IPS-18c (cell line): ENCODE data around the gene SLC6A13.
"Not testable (repeated sequence)": the region's sequence is repeated elsewhere in the genome, so short reads cannot be mapped to it uniquely, and the experiment has no call there.

Experiments used
- H3K4me3 ChIP-seq: 2 replicates; pipeline ENCODE4 v1.7.0; 2013; ENCODE audit warnings: low read depth, mild to moderate bottlenecking, low read length, moderate library complexity; ENCODE audit not compliant: insufficient read depth
- H3K9me3 ChIP-seq: one replicate; pipeline ENCODE4 v1.6.1; 2013; ENCODE audit warnings: mild to moderate bottlenecking, low read length, moderate library complexity; ENCODE audit not compliant: control insufficient read depth, insufficient read depth

The SLC6A13 gene

GRCh38 chr12:197347-197746 is 65.3 kb downstream of the SLC6A13 start:
- Histone ChIP-seq H3K4me3 (no peak overlapping the region), H3K9me3 (no peaks in the 10 kb centered on the region)

GRCh38 chr12:196436-196835 is 66.2 kb downstream of the SLC6A13 start:
- Histone ChIP-seq H3K9me3 (no peaks in the 10 kb centered on the region), H3K4me3 (no peak overlapping the region)

GRCh38 chr12:195951-196350 is 66.7 kb downstream of the SLC6A13 start:
- Histone ChIP-seq H3K4me3 (no peak overlapping the region), H3K9me3 (no peaks in the 10 kb centered on the region)

- no peak overlapping the region for H3K4me3 ChIP-seq
- H3K9me3 ChIP-seq, result no peaks in the 10 kb centered on the region
These were observed 67.5 kb downstream of the SLC6A13 start for GRCh38 chr12:195156-195555.

- Histone ChIP-seq H3K9me3 (peaks cover 2% of the 10 kb centered on the region), H3K4me3 (no peak overlapping the region)
These were observed 68.4 kb downstream of the SLC6A13 start for GRCh38 chr12:194276-194675.

GRCh38 chr12:193261-193660 is 69.4 kb downstream of the SLC6A13 start:
- H3K4me3 ChIP-seq, result no peak overlapping the region

GRCh38 chr12:191541-191940 is 71.1 kb downstream of the SLC6A13 start:
- Histone ChIP-seq H3K9me3 (peaks cover 2% of the 10 kb centered on the region), H3K4me3 (no peak overlapping the region)

More at GRCh38 chr12:193261-193660, 69.4 kb downstream of the SLC6A13 start:
- H3K9me3 ChIP-seq, result peaks cover 2% of the 10 kb centered on the region

- no peak overlapping the region for H3K4me3 ChIP-seq
- H3K9me3 ChIP-seq, result peaks cover 2% of the 10 kb centered on the region
These were observed 71.8 kb downstream of the SLC6A13 start for GRCh38 chr12:190881-191280.

- Histone ChIP-seq H3K9me3 (peaks cover 2% of the 10 kb centered on the region), H3K4me3 (no peak overlapping the region)
These were observed 73.0 kb downstream of the SLC6A13 start for GRCh38 chr12:189622-189962.

- H3K4me3 ChIP-seq, result peak overlapping the region; percentile 77
These were observed 73.6 kb downstream of the SLC6A13 start for GRCh38 chr12:188910-189621.

GRCh38 chr12:187986-188909 is 74.4 kb downstream of the SLC6A13 start:
- not testable (repeated sequence) for H3K9me3 ChIP-seq
- peak overlapping the region; percentile 77 for H3K4me3 ChIP-seq

More at GRCh38 chr12:188910-189621, 73.6 kb downstream of the SLC6A13 start:
- H3K9me3 ChIP-seq, result peaks cover 2% of the 10 kb centered on the region

GRCh38 chr12:186006-186625 is 76.5 kb downstream of the SLC6A13 start:
- H3K9me3 ChIP-seq, result peaks cover 2% of the 10 kb centered on the region
- no peak overlapping the region for H3K4me3 ChIP-seq

- H3K4me3 ChIP-seq, result no peak overlapping the region
- peaks cover 3% of the 10 kb centered on the region for H3K9me3 ChIP-seq
These were observed 77.1 kb downstream of the SLC6A13 start for GRCh38 chr12:185576-185955.

- no peak overlapping the region for H3K4me3 ChIP-seq
- peaks cover 4% of the 10 kb centered on the region for H3K9me3 ChIP-seq
These were observed 77.6 kb downstream of the SLC6A13 start for GRCh38 chr12:184811-185575.

GRCh38 chr12:182381-182892 is 80.2 kb downstream of the SLC6A13 start:
- no peak overlapping the region for H3K4me3 ChIP-seq
- peaks cover 2% of the 10 kb centered on the region for H3K9me3 ChIP-seq

GRCh38 chr12:181921-182320 is 80.7 kb downstream of the SLC6A13 start:
- no peak overlapping the region for H3K4me3 ChIP-seq
- H3K9me3 ChIP-seq, result peaks cover 2% of the 10 kb centered on the region

- H3K9me3 ChIP-seq, result peaks cover 2% of the 10 kb centered on the region
- H3K4me3 ChIP-seq, result no peak overlapping the region
These were observed 82.2 kb downstream of the SLC6A13 start for GRCh38 chr12:180445-180844.
